HG02610 (cell line): Measurements from ENCODE around the gene UPP2.

Experiments used
- ATAC-seq: cut with Tn5 transposase; IDR thresholded peaks from one replicate; pipeline ENCODE4 v1.9.1; 2021; ENCODE audit warnings: mild to moderate bottlenecking, moderate library complexity; ENCODE audit not compliant: unreplicated experiment

Gene UPP2

GRCh38 chr2:158101384-158101926, at the start of gene UPP2:
Gene UPP2 (plus strand): TSS chr2:158101876. CDS start chr2:158102064, 188 bp downstream.
- ATAC-seq = no peak

GRCh38 chr2:158052761-158053160, 48.9 kb upstream of the UPP2 start:
- no peak for ATAC-seq

- ATAC-seq = no peak
These were observed 44.8 kb upstream of the UPP2 start for GRCh38 chr2:158056875-158057274.

- no peak for ATAC-seq
These were observed 41.4 kb upstream of the UPP2 start for GRCh38 chr2:158060160-158060834.

GRCh38 chr2:158060835-158061435, 40.7 kb upstream of the UPP2 start:
- ATAC-seq = no peak

GRCh38 chr2:158061763-158062162, 39.9 kb upstream of the UPP2 start:
- no peak for ATAC-seq

- ATAC-seq = no peak
These were observed 35.5 kb upstream of the UPP2 start for GRCh38 chr2:158066046-158066713.

GRCh38 chr2:158071018-158071417, 30.7 kb upstream of the UPP2 start:
- ATAC-seq = no peak

- no peak for ATAC-seq
These were observed 29.3 kb upstream of the UPP2 start for GRCh38 chr2:158072361-158072760.

GRCh38 chr2:158079672-158080071, 22.0 kb upstream of the UPP2 start:
- ATAC-seq = no peak

- no peak for ATAC-seq
These were observed 13.6 kb upstream of the UPP2 start for GRCh38 chr2:158088093-158088492.

GRCh38 chr2:158089322-158089721, 12.4 kb upstream of the UPP2 start:
- no peak for ATAC-seq

- ATAC-seq = no peak
These were observed 10.0 kb upstream of the UPP2 start for GRCh38 chr2:158091647-158092046.

GRCh38 chr2:158094487-158095092, 7.1 kb upstream of the UPP2 start:
- no peak for ATAC-seq

- no peak for ATAC-seq
These were observed 6.4 kb upstream of the UPP2 start for GRCh38 chr2:158095269-158095668.

GRCh38 chr2:158095912-158096311, 5.8 kb upstream of the UPP2 start:
- ATAC-seq = no peak

- no peak for ATAC-seq
These were observed 4.2 kb upstream of the UPP2 start for GRCh38 chr2:158097481-158097880.

GRCh38 chr2:158098178-158098577, 3.5 kb upstream of the UPP2 start:
- no peak for ATAC-seq

- ATAC-seq = no peak
These were observed 2.0 kb upstream of the UPP2 start for GRCh38 chr2:158099716-158100115.

- ATAC-seq = no peak
These were observed 1.3 kb upstream of the UPP2 start for GRCh38 chr2:158100411-158100810.

GRCh38 chr2:158102446-158102845, 770 bp downstream of the UPP2 start:
- ATAC-seq = no peak
